Coronary artery (tissue), 2 donors: Measurements from ENCODE around the gene LRFN2.

Experiments
- DNase-seq: peaks from one replicate; pipeline ENCODE4 v3.0.0-alpha.2; 2017; ENCODE audit warnings: low spot score
- H3K27ac ChIP-seq, 2 donors: fragments of 200-600 bp; sonication (generic); one replicate each; pipeline ENCODE4 v1.5.1; 2016 to 2019
- H3K4me3 ChIP-seq: fragments of 200-600 bp; sonication (generic); 2 replicates; pipeline ENCODE4 v1.5.1; 2016; ENCODE audit warnings: mild to moderate bottlenecking, moderate library complexity
- TF ChIP-seq, protein P1 (sequence below): fragments of 200-600 bp; sonication (generic); IDR thresholded peaks from one replicate; pipeline ENCODE4 v1.5.1; 2019; ENCODE audit warnings: antibody characterized with exemption

The LRFN2 gene

DNA sequence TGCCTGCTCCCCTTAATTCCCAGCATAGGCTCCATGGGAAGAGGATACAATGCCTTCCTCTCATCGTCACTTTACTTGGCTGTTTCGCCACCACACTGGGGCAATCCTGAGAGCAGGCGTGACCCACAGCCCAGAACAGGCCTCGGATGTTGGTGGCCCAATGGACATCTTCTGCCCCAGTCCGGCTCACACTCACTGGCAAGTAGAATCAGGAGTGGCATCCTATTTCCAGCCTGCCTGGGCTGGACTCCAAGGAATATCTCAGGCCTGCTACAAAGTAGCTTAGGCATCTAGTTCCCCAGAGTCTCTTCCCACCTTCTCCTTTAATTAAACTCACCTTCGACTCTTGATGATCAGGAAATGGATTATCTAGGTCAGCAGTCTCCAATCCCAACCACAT lies 110.5 kb downstream of the LRFN2 start:
- Histone ChIP-seq H3K27ac (no peak overlapping the region), H3K4me3 (no peak overlapping the region)
- DNase-seq = no peak
- TF ChIP-seq, protein P1, sequence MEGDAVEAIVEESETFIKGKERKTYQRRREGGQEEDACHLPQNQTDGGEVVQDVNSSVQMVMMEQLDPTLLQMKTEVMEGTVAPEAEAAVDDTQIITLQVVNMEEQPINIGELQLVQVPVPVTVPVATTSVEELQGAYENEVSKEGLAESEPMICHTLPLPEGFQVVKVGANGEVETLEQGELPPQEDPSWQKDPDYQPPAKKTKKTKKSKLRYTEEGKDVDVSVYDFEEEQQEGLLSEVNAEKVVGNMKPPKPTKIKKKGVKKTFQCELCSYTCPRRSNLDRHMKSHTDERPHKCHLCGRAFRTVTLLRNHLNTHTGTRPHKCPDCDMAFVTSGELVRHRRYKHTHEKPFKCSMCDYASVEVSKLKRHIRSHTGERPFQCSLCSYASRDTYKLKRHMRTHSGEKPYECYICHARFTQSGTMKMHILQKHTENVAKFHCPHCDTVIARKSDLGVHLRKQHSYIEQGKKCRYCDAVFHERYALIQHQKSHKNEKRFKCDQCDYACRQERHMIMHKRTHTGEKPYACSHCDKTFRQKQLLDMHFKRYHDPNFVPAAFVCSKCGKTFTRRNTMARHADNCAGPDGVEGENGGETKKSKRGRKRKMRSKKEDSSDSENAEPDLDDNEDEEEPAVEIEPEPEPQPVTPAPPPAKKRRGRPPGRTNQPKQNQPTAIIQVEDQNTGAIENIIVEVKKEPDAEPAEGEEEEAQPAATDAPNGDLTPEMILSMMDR = no peak

DNA sequence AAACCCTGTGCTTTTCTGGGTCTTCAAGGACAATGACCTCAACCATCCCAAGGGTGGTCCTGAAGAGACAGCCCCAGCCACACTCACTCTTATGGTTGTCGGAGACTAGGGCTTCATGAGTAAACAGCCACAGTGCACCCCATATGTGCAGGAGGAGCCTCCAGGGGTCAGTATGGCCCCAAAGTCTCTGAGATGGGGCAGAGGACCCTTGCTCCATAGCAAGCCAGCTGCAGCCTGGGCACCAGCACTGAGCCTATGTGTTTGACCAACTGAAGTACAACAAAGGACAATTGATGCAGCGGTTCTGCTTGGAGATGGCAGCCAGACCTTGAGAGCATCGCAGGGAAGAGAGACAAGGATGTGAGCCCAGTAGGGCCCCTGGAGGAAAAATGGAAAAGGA lies 112.2 kb downstream of the LRFN2 start:
- Histone ChIP-seq H3K4me3 (no peak overlapping the region), H3K27ac (no peak overlapping the region)
- TF ChIP-seq, protein P1 = no peak
- no peak for DNase-seq

DNA sequence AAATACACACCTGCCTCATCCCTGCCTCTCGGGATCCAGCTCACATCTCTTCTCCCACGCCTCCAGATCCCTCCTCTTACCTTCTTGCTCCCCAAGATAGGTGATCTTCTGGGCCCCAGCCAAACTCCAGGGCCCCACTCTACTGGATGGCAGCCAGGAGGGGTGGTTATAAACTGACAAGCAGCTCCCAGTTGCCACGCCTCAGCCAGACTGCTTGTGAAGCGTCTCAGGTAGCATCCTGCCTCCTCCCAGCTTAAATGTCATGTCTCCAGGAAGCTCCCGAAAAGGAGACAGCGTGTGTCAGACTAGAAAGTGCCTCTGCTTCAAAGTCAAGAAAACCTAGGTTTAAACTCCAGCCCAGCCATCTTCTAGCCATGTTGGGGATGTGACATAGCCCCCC lies 114.1 kb downstream of the LRFN2 start:
- H3K4me3 ChIP-seq = no peak overlapping the region
- no peak for DNase-seq
- TF ChIP-seq, protein P1 = no peak

DNA sequence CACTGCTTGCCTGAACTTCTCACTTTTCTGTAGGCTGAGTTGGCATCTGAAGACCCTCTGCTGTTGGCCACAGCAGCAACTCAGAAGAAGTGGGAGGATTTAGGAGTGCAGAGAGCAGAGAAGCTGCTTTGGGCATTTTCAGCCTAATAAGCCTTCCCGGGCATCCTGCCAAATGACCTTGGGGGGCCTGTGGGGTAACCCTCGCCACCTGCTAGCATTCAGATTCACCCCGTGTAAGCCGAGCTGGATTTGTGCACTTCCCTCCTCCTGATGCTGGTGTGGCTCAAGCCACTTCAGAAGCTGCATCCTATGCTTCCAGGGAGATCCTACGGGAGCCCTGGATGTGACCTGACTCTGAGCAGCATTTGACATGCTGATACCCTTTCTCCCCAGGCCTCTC lies 114.8 kb downstream of the LRFN2 start:
- TF ChIP-seq, protein P1 = no peak
- H3K27ac ChIP-seq = no peak overlapping the region

More for the DNA sequence above, 114.1 kb downstream of the LRFN2 start:
- no peak overlapping the region for H3K27ac ChIP-seq

DNA sequence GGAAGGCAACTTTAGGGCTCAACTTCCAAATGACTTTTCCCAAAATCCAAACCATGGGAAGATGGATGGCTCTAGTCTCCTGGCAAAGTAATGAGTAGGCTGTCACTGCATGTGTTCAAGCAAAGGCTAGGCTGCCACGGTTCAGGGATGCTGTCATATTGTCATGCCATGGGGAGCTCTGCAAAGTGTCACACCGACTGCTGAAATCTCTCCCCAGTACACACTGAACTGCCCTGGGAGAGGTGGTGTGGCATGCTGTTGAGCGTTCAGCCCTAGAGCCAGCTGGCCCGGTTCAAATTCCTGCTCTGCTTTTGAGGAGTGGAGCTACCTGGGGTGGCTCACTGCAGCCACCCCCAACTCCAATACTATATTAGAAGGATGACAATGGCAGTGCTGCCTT lies 115.9 kb downstream of the LRFN2 start:
- TF ChIP-seq, protein P1 = no peak
- Histone ChIP-seq H3K27ac (no peak overlapping the region), H3K4me3 (no peak overlapping the region)
- DNase-seq = no peak

More for the DNA sequence above, 114.8 kb downstream of the LRFN2 start:
- DNase-seq = no peak
- no peak overlapping the region for H3K4me3 ChIP-seq

DNA sequence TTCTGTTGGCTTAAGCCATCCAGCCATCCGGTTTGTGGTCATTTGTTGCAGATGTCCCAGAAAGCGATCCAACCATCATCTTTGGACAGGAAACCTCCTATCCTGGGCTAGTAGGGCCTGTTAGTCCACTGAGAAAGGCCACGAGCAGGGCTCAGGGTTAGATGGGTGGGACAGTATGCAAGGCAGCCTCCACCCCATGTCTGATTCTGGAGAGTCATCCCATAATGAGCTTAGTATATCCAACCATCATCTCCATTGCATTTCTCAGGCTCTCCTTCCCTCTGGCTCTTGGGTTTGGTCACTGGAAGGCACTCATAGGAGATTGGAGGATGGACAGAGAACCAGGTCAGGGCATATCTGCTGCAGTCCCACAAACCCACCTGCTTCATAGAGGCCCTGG lies 117.8 kb downstream of the LRFN2 start:
- TF ChIP-seq, protein P1 = no peak
- no peak overlapping the region for H3K4me3 ChIP-seq
- no peak for DNase-seq
- H3K27ac ChIP-seq = no peak overlapping the region

DNA sequence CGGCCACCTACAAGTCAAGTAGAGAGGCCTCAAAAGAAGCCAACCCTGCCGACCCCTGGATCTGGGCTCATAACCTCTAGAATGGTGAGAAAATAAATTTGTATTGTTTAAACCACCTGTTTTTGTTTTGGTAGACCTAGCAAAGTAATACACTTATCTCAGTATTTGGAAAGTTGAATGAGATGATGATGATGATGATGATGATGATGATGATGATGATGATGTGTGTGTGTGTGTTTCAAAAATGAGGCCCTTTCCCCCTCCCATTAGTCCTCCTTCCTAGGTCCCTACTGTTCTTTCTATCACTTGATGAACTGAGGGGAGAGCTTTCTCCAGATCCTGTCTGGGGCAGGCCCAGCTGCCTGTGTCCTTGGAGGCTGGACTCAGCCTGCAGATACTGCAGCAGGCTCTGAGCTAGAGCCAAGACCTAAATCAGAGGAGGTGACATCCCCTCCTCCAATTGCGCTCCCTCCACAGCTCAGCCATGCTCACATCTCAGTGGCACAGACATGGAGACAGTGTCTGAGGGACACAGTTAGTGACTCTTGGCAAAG lies 120.1 kb downstream of the LRFN2 start:
- TF ChIP-seq, protein P1 = no peak
- no peak overlapping the region for H3K27ac ChIP-seq
- DNase-seq = no peak
- no peak overlapping the region for H3K4me3 ChIP-seq
